Retinal pigment epithelial cell (primary cell): Measurements from ENCODE around the gene ABCC9.
"Not testable (repeated sequence)": the region's sequence is repeated elsewhere in the genome, so short reads cannot be mapped to it uniquely, and the experiment has no call there.

Experiments used
- DNase-seq: peaks from one replicate; pipeline ENCODE4 v3.0.0-alpha.2; 2010; ENCODE audit warnings: low read depth
- H3K4me3 ChIP-seq: 2 replicates; pipeline ENCODE4 v1.5.1; 2011; ENCODE audit warnings: mild to moderate bottlenecking, low read length, control low read depth, moderate library complexity
- TF ChIP-seq, protein P1 (sequence below): conservative IDR thresholded peaks from 2 replicates; pipeline ENCODE4 v1.5.1; 2011; ENCODE audit warnings: low read depth, low read length, control low read depth, inconsistent platforms

ABCC9 gene

DNA sequence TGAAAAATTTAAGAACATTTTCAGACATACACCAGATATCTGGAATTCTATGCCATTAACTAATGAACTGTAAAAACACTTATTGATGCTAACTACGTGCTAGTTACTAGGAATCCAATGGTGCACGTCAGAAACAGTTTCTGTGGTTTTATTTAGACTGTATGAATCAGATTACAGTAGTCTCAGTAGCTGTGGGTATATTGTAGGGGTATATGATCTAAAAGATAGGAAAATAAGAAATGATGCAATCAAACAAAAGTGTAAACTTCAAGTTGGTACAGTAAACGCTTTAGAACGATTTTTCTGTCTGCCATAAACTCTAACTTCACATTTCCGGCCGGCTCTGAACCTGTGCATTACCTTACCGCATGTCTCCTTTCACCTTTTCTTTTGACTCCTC is 2.3 kb downstream of the ABCC9 start:
- TF ChIP-seq, protein P1, sequence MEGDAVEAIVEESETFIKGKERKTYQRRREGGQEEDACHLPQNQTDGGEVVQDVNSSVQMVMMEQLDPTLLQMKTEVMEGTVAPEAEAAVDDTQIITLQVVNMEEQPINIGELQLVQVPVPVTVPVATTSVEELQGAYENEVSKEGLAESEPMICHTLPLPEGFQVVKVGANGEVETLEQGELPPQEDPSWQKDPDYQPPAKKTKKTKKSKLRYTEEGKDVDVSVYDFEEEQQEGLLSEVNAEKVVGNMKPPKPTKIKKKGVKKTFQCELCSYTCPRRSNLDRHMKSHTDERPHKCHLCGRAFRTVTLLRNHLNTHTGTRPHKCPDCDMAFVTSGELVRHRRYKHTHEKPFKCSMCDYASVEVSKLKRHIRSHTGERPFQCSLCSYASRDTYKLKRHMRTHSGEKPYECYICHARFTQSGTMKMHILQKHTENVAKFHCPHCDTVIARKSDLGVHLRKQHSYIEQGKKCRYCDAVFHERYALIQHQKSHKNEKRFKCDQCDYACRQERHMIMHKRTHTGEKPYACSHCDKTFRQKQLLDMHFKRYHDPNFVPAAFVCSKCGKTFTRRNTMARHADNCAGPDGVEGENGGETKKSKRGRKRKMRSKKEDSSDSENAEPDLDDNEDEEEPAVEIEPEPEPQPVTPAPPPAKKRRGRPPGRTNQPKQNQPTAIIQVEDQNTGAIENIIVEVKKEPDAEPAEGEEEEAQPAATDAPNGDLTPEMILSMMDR = no peak
- no peak for DNase-seq
- H3K4me3 ChIP-seq = no peak overlapping the region

DNA sequence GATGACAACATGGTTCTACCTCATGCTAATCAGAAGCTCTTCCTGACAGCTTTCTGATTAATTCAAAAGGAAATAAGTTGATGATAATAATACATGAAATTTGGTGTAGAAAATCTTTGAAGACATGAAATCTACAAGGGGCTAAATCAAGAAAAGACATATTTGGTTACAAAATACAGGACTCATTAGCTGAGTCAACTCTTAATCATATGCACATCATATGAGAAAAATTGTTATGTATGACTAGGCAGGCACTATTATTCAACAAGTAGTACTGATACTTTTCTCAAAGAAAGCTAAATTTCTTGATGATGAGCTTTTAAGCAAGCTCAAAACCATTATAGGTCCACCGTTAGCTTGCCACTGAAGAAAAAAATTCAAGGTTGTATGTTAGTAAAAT is 7.1 kb downstream of the ABCC9 start:
- no peak for DNase-seq
- no peak overlapping the region for H3K4me3 ChIP-seq
- TF ChIP-seq, protein P1 = no peak

DNA sequence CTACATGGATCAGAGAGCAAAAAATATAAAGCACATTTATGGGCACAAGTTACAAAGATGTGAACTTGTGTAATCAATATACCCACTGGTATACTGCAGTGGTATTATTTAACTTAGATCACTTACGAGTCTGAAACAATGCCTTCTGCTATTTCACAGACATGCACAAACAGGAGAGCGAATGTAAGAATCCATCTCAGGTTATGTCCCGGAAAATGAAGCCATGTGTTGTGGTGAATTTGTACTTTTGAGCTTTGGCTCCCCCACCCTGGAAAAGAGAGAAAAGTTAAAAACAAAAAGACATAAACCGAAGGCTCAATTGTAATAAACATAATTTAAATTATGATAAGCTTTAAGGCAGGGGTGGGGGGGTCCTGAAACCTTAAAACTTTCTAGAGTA is 7.6 kb downstream of the ABCC9 start:
- no peak overlapping the region for H3K4me3 ChIP-seq
- TF ChIP-seq, protein P1 = no peak
- DNase-seq = no peak

DNA sequence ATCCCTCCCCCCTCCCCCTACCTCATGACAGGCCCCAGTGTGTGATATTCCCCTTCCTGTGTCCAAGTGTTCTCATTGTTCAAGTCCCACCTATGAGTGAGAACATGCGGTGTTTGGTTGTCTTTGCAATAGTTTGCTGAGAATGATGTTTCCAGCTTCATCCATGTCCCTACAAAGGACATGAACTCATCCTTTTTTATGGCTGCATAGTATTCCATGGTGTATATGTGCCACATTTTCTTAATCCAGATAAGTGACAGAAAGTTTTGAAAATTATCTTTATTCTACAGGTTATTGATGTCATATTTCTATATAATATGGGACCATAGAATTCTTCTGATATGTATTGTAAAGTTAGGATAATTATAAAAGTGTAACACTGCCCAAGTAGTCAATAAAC is 11.3 kb downstream of the ABCC9 start:
- not testable (repeated sequence) for H3K4me3 ChIP-seq, DNase-seq

DNA sequence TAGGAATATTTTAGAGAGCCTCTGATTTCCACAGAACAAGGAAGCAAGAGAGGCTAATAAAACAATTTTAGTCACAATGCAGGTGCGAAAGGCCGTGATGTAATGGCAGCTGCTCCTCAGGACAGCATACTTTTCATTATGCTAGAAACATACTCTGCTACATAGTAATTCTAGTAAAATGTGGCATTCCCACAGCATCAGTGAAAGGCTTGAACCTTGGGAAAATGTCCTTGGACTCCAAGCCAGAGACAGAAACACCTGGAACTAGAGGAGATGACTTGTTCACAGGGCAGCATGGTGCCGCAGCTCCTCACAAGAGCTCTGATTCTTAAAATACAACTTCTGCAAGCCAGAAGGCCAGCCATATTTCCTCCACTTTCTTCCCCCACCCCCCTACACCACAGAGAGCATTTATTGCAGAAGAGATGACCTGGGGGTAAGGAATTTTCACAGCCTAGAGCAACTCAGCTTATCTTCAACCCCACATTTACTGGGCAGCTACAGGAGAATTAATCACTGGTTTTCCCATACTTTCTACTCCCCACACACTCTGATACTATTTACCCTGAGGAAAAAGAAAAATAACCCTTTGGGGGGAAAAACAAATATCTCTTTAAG is 15.8 kb downstream of the ABCC9 start:
- TF ChIP-seq, protein P1 = no peak
- H3K4me3 ChIP-seq = no peak overlapping the region
- no peak for DNase-seq

DNA sequence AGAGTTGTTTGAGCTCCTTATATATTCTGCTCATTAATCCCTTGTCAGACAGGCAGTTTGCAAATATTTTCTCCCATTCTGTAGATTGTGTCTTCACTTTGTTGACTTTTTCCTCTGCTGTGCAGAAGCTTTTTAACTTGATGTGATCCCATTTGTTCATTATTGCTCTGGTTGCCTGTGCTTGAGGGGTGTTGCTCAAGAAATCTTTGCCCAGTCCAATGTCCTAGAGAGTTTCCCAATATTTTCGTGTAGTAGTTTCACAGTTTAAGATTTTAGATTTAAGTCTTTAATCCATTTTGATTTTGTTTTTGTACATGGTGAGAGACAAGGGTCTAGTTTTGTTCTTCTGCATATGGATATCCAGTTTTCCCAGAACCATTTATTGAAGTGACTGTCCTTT is 19.8 kb downstream of the ABCC9 start:
- TF ChIP-seq, protein P1 = no peak
- no peak overlapping the region for H3K4me3 ChIP-seq
- no peak for DNase-seq

DNA sequence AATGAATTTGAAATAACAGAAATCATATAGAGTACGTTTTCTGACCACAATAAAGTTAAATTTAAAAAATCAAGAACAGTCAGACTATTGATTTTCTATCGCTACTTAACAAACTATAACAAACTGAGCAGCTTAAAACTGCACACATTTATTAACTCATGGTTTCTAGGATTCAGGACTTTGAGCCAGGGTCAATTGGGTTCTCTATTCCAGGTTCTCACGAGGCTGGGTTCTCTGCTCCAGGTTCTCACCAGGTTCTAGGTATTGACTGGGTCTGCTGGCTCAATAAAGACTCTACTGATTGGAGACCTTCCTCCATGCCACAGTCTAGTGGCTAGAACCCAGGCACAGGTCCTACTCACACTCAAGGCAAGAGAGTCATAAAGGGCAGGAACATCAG is 22.8 kb downstream of the ABCC9 start:
- no peak for DNase-seq
- no peak overlapping the region for H3K4me3 ChIP-seq
- TF ChIP-seq, protein P1 = no peak

DNA sequence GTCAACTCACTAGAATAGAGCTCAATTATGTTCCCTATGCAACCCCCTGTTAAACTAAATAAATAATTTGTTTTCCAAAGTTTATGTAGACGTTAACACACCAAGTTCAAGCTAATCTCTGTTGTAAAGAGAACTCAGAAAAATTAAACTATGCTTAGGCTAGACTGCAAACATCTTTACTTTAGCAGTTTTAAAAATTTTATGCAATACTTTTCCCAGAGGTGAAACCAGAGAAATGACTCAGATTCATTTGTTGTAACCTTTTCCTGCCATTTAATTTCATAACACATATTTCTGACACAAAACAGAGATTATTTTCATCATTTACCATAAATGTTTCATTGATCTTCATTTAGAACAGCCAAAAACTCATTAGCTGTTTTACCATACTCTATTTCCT is 27.4 kb downstream of the ABCC9 start:
- no peak for DNase-seq
- TF ChIP-seq, protein P1 = no peak
- H3K4me3 ChIP-seq = no peak overlapping the region
